NB4 (cell line): ENCODE data around the gene MXRA7.

Experiments used
- CTCF ChIP-seq: IDR thresholded peaks from one replicate; pipeline ENCODE4 v1.5.1; 2012; ENCODE audit warnings: low read depth, low read length
- MAX ChIP-seq: IDR thresholded peaks from 2 replicates; pipeline ENCODE4 v1.6.1; 2011; ENCODE audit warnings: low read depth, low read length

DNA sequence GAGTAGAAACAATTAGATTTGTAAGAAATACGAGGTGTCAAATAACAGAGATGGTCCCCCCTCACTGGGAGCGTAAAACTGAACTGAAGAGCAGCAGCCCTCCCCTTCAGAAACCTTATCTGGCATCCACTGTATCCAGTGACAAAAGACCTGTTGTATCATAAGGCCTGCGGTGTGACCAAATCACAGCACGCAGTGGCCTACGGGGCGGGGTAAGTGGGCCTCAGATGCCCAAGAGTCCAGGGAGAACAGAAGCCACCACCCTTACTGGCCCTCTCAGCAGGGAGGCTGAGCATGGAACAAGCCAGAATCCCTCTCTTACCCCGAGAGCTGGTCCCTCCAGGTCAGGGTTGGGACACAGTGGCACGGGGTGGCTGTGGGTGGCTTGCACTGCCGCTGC, 10.2 kb upstream of the MXRA7 start:
- TF ChIP-seq CTCF = no peak
- no peak for TF ChIP-seq MAX
